A549 treated with RU486 at 1 μM for 4 hours (cell line): ENCODE results near the gene GRHL3. TPM values are rescaled to one million over a fixed set of nuclear protein-coding genes. Genes with fewer than 3 reads are reported as not detected.

Experiments
- total RNA-seq: library from RNA; stranded (reverse); fragments of 200-300 nt; extraction: Qiagen RNA extraction; gene quantifications from 5 replicates; pipeline ENCODE4 v1.2.3, GENCODE V29; 2022; ENCODE audit warnings: low read depth

The GRHL3 gene
- 0.53 to 0.77 TPM (median 0.67 TPM) in 5 replicates for total RNA-seq

GRCh38 chr1:24319312-24319863, at the start of gene GRHL3:
Gene GRHL3, plus strand, starts transcription at chr1:24319357. Its CDS starts 195 bp downstream, at chr1:24319552.

Other genes starting within 250 kb of the GRHL3 start
- 5.8 to 7.2 TPM (median 6.4 TPM) in 5 replicates for gene MYOM3, start 207.2 kb upstream of the GRHL3 start, total RNA-seq
- 3.8 to 5.5 TPM (median 4.3 TPM) in 5 replicates for gene IL22RA1, start 176.2 kb upstream of the GRHL3 start, total RNA-seq
- 0.78 to 1.5 TPM (median 1.0 TPM) in 5 replicates for gene IFNLR1, start 132.1 kb upstream of the GRHL3 start, total RNA-seq
- 5.1 to 6.8 TPM (median 6.7 TPM) in 5 replicates for gene STPG1, start 94.4 kb downstream of the GRHL3 start, total RNA-seq
- 5.1 to 7.9 TPM (median 6.5 TPM) in 5 replicates for gene NIPAL3, start 96.4 kb downstream of the GRHL3 start, total RNA-seq
- 10.3 to 14.1 TPM (median 13.8 TPM) in 5 replicates for gene RCAN3, start 183.5 kb downstream of the GRHL3 start, total RNA-seq
- 0.05 to 0.07 TPM (median 0.06 TPM) in 3 of 5 replicates, not detected in the others for gene NCMAP, start 236.7 kb downstream of the GRHL3 start, total RNA-seq